Measurements from ENCODE around the gene SHMT1.

GRCh38 chr17:18280249-18280648 is 83.1 kb downstream of the SHMT1 start:
- TF ChIP-seq POLR2A (IDR thresholded peaks at IDR 0.05) (no peak), CTCF (IDR thresholded peaks at IDR 0.05) (no peak)

Measured in suprapubic skin (tissue), 3 donors.